GM06990 (cell line): ENCODE measurements around the gene KRT28.
A peak's percentile ranks its signal among the peaks of the same experiment; 100 is the strongest.

Experiments
- DNase-seq: peaks from one replicate; pipeline ENCODE4 v3.0.0-alpha.2; 2011; ENCODE audit not compliant: insufficient read length; ENCODE audit errors: extremely low read depth
- H3K27me3 ChIP-seq: replicated peaks from 2 replicates; pipeline ENCODE4 v1.6.0; 2011; ENCODE audit warnings: low read length; ENCODE audit not compliant: control insufficient read depth, insufficient read depth
- H3K36me3 ChIP-seq: 2 replicates; pipeline ENCODE4 v1.5.1; 2011; ENCODE audit warnings: low read length; ENCODE audit not compliant: control insufficient read depth, insufficient read depth
- H3K4me3 ChIP-seq: replicated peaks from 2 replicates; pipeline ENCODE4 v1.5.1; 2011; ENCODE audit warnings: low read depth, mild to moderate bottlenecking, control low read depth, low read length
- CTCF ChIP-seq: IDR thresholded peaks from 2 replicates; pipeline ENCODE4 v1.5.1; 2011; ENCODE audit warnings: low read length, control low read depth, mild to moderate bottlenecking, inconsistent platforms; ENCODE audit not compliant: insufficient read depth, poor library complexity, severe bottlenecking

Gene KRT28

GRCh38 chr17:40810494-40810893 lies 10.7 kb upstream of the KRT28 start:
- DNase-seq = no peak
- Histone ChIP-seq H3K36me3 (no peaks in the 10 kb centered on the region), H3K27me3 (no peaks in the 10 kb centered on the region; the same call in 1 of the 2 replicates), H3K4me3 (no peak overlapping the region)
- no peak for TF ChIP-seq CTCF

GRCh38 chr17:40809721-40810421 lies 10.1 kb upstream of the KRT28 start:
- no peak for DNase-seq
- Histone ChIP-seq H3K36me3 (no peaks in the 10 kb centered on the region), H3K4me3 (no peak overlapping the region), H3K27me3 (no peaks in the 10 kb centered on the region; the same call in 1 of the 2 replicates)
- TF ChIP-seq CTCF = no peak

- Histone ChIP-seq H3K27me3 (no peaks in the 10 kb centered on the region; the same call in 1 of the 2 replicates), H3K36me3 (no peaks in the 10 kb centered on the region), H3K4me3 (no peak overlapping the region)
- DNase-seq = no peak
- no peak for TF ChIP-seq CTCF
Observed at GRCh38 chr17:40806131-40806530, 6.4 kb upstream of the KRT28 start.

GRCh38 chr17:40803617-40804082 lies 3.9 kb upstream of the KRT28 start:
- Histone ChIP-seq H3K27me3 (peaks cover 3% of the 10 kb centered on the region), H3K36me3 (no peaks in the 10 kb centered on the region), H3K4me3 (no peak overlapping the region)
- peak; percentile 40 for DNase-seq
- TF ChIP-seq CTCF = peak; percentile 86

GRCh38 chr17:40801157-40801556 lies 1.4 kb upstream of the KRT28 start:
- Histone ChIP-seq H3K4me3 (no peak overlapping the region), H3K36me3 (no peaks in the 10 kb centered on the region), H3K27me3 (peaks cover 3% of the 10 kb centered on the region)
- no peak for DNase-seq
- TF ChIP-seq CTCF = no peak

- no peaks in the 10 kb centered on the region for H3K36me3 ChIP-seq
- DNase-seq = no peak
- H3K4me3 ChIP-seq = no peak overlapping the region
- TF ChIP-seq CTCF = no peak
- peaks cover 3% of the 10 kb centered on the region for H3K27me3 ChIP-seq
Observed at GRCh38 chr17:40800381-40800780, 622 bp upstream of the KRT28 start.
